ENCODE results near the gene NPLOC4.

Gene NPLOC4

DNA sequence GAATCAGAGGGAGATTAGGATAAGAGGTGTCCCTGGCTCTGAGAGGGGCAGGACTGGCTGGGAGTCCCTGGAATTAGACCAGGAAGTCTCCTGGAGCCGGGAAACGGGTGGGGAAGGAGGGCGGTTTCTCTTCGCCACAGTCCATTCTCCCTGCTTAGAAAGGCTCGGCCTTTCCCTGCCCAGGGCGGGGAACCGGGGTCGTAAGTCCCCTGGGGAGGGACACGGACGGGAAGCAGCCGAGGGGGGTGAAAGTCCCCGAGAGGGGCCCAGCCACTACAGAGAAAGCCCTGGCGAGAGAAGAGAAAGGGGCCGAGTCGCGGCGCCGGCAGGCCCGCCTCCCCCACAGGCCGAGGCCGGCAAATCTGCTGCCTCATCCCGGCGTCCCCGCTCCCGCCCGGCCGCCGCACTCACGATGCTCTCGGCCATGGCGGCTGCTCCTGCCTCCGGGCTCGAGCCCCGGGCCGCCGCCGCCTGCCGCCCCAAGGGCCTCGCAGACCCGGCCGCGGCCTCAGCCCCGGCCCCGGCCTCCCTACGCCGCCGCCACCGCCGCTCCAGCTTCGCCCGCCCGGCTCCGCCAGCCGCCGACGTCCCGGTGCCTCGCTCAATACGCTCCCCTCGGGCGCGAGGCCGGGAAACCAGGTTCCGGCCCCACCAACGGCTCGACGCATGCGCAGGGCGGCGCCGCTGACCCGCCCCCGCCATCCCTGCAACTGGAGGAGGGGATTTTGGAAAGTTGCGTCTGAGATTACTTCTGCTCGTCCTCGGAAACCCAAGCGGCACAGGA lies at the start of gene NPLOC4, which contains the start of gene TSPAN10:
NPLOC4 (minus strand) TSS at position 608 of the 784 bp plus-strand sequence; CDS start at position 426, 182 bp downstream.
TSPAN10 (plus strand) TSS at position 692 of the 784 bp plus-strand sequence. CDS start 5,217 bp downstream, outside the sequence.
- TF ChIP-seq, protein P1, sequence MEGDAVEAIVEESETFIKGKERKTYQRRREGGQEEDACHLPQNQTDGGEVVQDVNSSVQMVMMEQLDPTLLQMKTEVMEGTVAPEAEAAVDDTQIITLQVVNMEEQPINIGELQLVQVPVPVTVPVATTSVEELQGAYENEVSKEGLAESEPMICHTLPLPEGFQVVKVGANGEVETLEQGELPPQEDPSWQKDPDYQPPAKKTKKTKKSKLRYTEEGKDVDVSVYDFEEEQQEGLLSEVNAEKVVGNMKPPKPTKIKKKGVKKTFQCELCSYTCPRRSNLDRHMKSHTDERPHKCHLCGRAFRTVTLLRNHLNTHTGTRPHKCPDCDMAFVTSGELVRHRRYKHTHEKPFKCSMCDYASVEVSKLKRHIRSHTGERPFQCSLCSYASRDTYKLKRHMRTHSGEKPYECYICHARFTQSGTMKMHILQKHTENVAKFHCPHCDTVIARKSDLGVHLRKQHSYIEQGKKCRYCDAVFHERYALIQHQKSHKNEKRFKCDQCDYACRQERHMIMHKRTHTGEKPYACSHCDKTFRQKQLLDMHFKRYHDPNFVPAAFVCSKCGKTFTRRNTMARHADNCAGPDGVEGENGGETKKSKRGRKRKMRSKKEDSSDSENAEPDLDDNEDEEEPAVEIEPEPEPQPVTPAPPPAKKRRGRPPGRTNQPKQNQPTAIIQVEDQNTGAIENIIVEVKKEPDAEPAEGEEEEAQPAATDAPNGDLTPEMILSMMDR (IDR thresholded peaks at IDR 0.05; ENCODE audit: control insufficient read depth, extremely low read depth, insufficient read depth): no peak
- peak; percentile 38 for DNase-seq (ENCODE audit: low read depth)
- peak within 1 kb of the TSS; percentile 99 for H3K4me3 ChIP-seq (ENCODE audit: low read depth, low read length)

DNA sequence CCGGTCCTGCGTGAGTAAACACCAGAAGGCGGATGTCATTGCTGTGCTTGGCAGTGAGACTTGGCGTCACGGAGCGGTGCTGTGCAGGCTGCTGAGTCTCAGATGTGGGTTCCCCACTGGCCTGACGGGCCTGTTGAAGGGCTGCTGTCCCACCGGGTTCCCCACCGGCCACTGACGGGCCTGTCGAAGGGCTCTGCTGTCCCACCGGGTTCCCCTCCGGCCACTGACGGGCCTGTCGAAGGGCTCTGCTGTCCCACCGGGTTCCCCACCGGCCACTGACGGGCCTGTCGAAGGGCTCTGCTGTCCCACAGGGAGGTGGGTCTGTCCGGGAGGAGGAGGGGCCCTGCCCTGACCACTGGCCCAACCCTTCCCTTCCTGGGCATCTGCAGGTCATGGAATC lies 49.7 kb upstream of the NPLOC4 start:
- no peak for DNase-seq (ENCODE audit: low read depth)
- no peak overlapping the region for H3K4me3 ChIP-seq (ENCODE audit: low read depth, low read length)
- TF ChIP-seq, protein P1 (IDR thresholded peaks at IDR 0.05; ENCODE audit: control insufficient read depth, extremely low read depth, insufficient read depth): no peak

DNA sequence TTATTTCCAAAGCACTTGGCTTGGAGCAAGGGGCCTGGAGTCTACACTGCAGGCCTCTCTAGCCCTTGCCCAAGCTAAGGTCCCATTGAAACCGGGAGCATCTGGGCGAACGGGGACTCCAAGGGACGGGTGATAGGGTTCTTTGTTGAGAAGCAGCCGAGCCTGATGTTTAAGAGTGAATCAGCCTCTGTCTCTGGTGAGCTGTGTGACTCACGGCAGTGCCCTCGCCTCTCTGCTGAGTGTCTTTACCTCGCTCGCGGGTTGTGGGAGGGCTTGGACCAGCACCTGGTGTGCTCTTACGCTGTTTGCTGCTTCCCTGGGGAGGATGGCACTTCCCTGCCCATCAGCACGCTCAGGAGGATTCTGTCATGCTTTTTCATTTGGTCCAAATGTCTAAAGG lies 48.2 kb upstream of the NPLOC4 start:
- DNase-seq (ENCODE audit: low read depth): no peak
- peak overlapping the region; percentile 99 for H3K4me3 ChIP-seq (ENCODE audit: low read depth, low read length)
- TF ChIP-seq, protein P1 (IDR thresholded peaks at IDR 0.05; ENCODE audit: control insufficient read depth, extremely low read depth, insufficient read depth): no peak

DNA sequence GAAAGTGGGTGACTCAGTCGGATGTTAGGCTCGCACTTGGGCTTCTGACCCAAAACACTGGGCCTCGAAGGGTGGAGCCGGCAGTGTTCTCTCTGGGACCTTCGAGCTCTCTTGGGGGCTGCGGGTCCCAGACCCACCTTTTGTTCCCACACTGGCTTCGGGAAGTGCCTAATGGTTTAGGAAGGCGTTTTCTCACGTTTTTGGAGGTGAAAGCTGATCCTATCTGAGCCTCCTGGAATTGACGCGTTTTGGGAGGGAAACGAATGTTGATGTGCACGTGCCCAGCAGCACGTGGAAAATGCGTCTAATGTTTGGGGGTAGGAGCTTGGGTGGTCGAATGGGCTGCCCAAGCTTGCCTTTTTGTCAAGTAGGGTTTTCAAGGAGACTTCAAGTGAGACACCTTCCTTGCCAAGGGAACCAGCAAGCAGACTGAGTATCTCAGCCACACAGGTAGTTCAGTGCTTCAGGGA lies 47.6 kb upstream of the NPLOC4 start:
- H3K4me3 ChIP-seq (ENCODE audit: low read depth, low read length): peak overlapping the region; percentile 99
- TF ChIP-seq, protein P1 (IDR thresholded peaks at IDR 0.05; ENCODE audit: control insufficient read depth, extremely low read depth, insufficient read depth): no peak
- DNase-seq (ENCODE audit: low read depth): no peak

DNA sequence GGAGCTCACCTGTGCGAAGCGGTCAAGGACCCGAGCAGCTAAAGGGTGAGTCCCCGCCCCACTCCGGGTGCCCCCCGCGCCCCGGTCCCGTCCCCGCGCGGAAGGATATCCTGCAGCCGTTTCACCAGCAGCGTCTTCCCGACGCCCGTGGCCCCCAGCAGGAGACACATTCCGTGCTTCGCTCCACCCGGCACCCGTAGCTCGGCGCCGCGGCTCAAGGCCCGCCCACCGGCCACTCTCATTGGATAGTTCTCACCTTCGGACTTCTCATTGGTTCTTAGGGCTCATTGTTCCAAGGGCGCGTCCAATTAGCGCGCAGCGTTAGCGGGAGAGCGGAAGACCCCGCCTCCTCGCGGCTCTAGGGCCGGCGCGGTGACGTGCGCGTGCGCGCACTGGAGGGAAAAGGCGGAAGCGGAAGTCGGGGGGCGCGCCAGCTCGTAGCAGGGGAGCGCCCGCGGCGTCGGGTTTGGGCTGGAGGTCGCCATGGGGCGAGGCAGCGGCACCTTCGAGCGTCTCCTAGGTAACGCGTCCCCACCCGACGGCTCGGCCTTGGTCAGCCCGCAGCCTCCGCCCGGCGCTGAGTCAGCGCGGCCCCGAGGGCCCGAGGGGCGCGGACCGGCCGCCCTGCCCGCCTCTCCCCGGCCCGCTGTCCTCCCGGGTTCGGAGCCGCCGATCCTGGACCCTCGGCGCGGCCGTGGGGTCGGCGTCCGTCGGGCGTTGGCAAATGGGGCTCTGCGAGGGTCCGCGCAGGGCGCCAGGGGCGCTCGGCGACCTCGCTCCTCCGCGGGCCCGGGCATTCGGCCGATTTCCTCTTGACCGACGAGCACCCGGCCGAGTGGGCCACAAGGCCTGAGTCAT lies 46.9 kb upstream of the NPLOC4 start, which contains the start of the genes ARL16 and HGS:
ARL16 (minus strand) TSS at position 214 of the 858 bp plus-strand sequence; CDS start at position 170, 44 bp downstream.
HGS (plus strand) TSS at position 428 of the 858 bp plus-strand sequence; CDS start at position 484, 56 bp downstream.
- H3K4me3 ChIP-seq (ENCODE audit: low read depth, low read length): peak within 1 kb of the TSS; percentile 99
- TF ChIP-seq, protein P1 (IDR thresholded peaks at IDR 0.05; ENCODE audit: control insufficient read depth, extremely low read depth, insufficient read depth): no peak
- peak; percentile 95 for DNase-seq (ENCODE audit: low read depth)

GRCh38 chr17:81683208-81683583 lies 46.3 kb upstream of the NPLOC4 start:
- peak overlapping the region; percentile 99 for H3K4me3 ChIP-seq (ENCODE audit: low read depth, low read length)
- DNase-seq (ENCODE audit: low read depth): no peak
- TF ChIP-seq, protein P1 (IDR thresholded peaks at IDR 0.05; ENCODE audit: control insufficient read depth, extremely low read depth, insufficient read depth): no peak
